ENCODE measurements around the gene CPT2. TPM values are rescaled to one million over a fixed set of nuclear protein-coding genes. Genes with fewer than 3 reads are reported as not detected.
"Not testable (repeated sequence)": the region's sequence is repeated elsewhere in the genome, so short reads cannot be mapped to it uniquely, and the experiment has no call there.

Gene CPT2
- total RNA-seq, 1 donor from 2014 or later, result 19.4 TPM

- intact Hi-C loops (cut with micrococcal nuclease), result no loop called here
Observed at GRCh38 chr1:53166366-53166765, 30.3 kb upstream of the CPT2 start.

GRCh38 chr1:53166912-53167311, 29.7 kb upstream of the CPT2 start:
- no peaks in the 10 kb centered on the region for H3K9me3 Mint-ChIP-seq
- no peak for DNase-seq (ENCODE audit: low spot score)
- intact Hi-C loops (cut with micrococcal nuclease), result no loop called here
- no peaks in the 10 kb centered on the region for H3K36me3 Mint-ChIP-seq (ENCODE audit: low read depth)
- H3K27ac Mint-ChIP-seq, result no peak overlapping the region
- H3K27me3 Mint-ChIP-seq (ENCODE audit: insufficient read depth), result peaks cover 24% of the 10 kb centered on the region
- no peaks in the 10 kb centered on the region for H3K4me1 Mint-ChIP-seq (ENCODE audit: low read depth)
- H3K4me3 Mint-ChIP-seq, result no peak overlapping the region

More at GRCh38 chr1:53166366-53166765, 30.3 kb upstream of the CPT2 start:
- H3K27ac Mint-ChIP-seq, result no peak overlapping the region
- no peaks in the 10 kb centered on the region for H3K4me1 Mint-ChIP-seq (ENCODE audit: low read depth)
- no peak overlapping the region for H3K4me3 Mint-ChIP-seq
- no peak for DNase-seq (ENCODE audit: low spot score)
- H3K36me3 Mint-ChIP-seq (ENCODE audit: low read depth), result no peaks in the 10 kb centered on the region
- no peaks in the 10 kb centered on the region for H3K9me3 Mint-ChIP-seq
- H3K27me3 Mint-ChIP-seq (ENCODE audit: insufficient read depth), result peaks cover 24% of the 10 kb centered on the region

- no peaks in the 10 kb centered on the region for H3K36me3 Mint-ChIP-seq (ENCODE audit: low read depth)
- intact Hi-C loops (cut with micrococcal nuclease), result no loop called here
Observed at GRCh38 chr1:53172426-53173128, 24.0 kb upstream of the CPT2 start.

GRCh38 chr1:53174971-53175913, 21.4 kb upstream of the CPT2 start:
- no peak for DNase-seq (ENCODE audit: low spot score)
- Mint-ChIP-seq H3K4me3 (no peak overlapping the region), H3K4me1 (ENCODE audit: low read depth) (no peaks in the 10 kb centered on the region), H3K27me3 (ENCODE audit: insufficient read depth) (peaks cover 8% of the 10 kb centered on the region), H3K9me3 (no peaks in the 10 kb centered on the region), H3K27ac (no peak overlapping the region), H3K36me3 (ENCODE audit: low read depth) (no peaks in the 10 kb centered on the region)
- intact Hi-C loops (cut with micrococcal nuclease), result no loop called here

More at GRCh38 chr1:53172426-53173128, 24.0 kb upstream of the CPT2 start:
- H3K4me3 Mint-ChIP-seq, result no peak overlapping the region
- H3K27me3 Mint-ChIP-seq (ENCODE audit: insufficient read depth), result peaks cover 6% of the 10 kb centered on the region
- no peaks in the 10 kb centered on the region for H3K4me1 Mint-ChIP-seq (ENCODE audit: low read depth)
- no peaks in the 10 kb centered on the region for H3K9me3 Mint-ChIP-seq
- H3K27ac Mint-ChIP-seq, result no peak overlapping the region
- no peak for DNase-seq (ENCODE audit: low spot score)

- no peaks in the 10 kb centered on the region for H3K9me3 Mint-ChIP-seq
- H3K4me3 Mint-ChIP-seq, result no peak overlapping the region
- DNase-seq (ENCODE audit: low spot score), result no peak
- no peaks in the 10 kb centered on the region for H3K4me1 Mint-ChIP-seq (ENCODE audit: low read depth)
- no peaks in the 10 kb centered on the region for H3K36me3 Mint-ChIP-seq (ENCODE audit: low read depth)
- no peak overlapping the region for H3K27ac Mint-ChIP-seq
- intact Hi-C loops (cut with micrococcal nuclease), result no loop called here
- H3K27me3 Mint-ChIP-seq (ENCODE audit: insufficient read depth), result peaks cover 12% of the 10 kb centered on the region
Observed at GRCh38 chr1:53176452-53177208, 20.0 kb upstream of the CPT2 start.

GRCh38 chr1:53180226-53180625, 16.4 kb upstream of the CPT2 start:
- no peaks in the 10 kb centered on the region for H3K9me3 Mint-ChIP-seq
- no peak for DNase-seq (ENCODE audit: low spot score)
- H3K27me3 Mint-ChIP-seq (ENCODE audit: insufficient read depth), result peaks cover 10% of the 10 kb centered on the region
- H3K36me3 Mint-ChIP-seq (ENCODE audit: low read depth), result no peaks in the 10 kb centered on the region
- H3K27ac Mint-ChIP-seq, result no peak overlapping the region
- intact Hi-C loops (cut with micrococcal nuclease), result loop anchor here (5.0 to 10.0 kb wide), 2 partner anchors 115 to 258 kb away; partner anchors contain the start of genes ECHDC2 and PODN
- no peak overlapping the region for H3K4me3 Mint-ChIP-seq
- H3K4me1 Mint-ChIP-seq (ENCODE audit: low read depth), result no peaks in the 10 kb centered on the region

- Mint-ChIP-seq H3K4me1 (ENCODE audit: low read depth) (no peaks in the 10 kb centered on the region), H3K36me3 (ENCODE audit: low read depth) (no peaks in the 10 kb centered on the region), H3K27ac (no peak overlapping the region), H3K9me3 (no peaks in the 10 kb centered on the region), H3K4me3 (no peak overlapping the region), H3K27me3 (ENCODE audit: insufficient read depth) (peaks cover 10% of the 10 kb centered on the region)
- DNase-seq (ENCODE audit: low spot score), result no peak
- intact Hi-C loops (cut with micrococcal nuclease), result loop anchor here (5.0 to 10.0 kb wide), 2 partner anchors 116 to 259 kb away; partner anchors contain the start of genes ECHDC2 and PODN
Observed at GRCh38 chr1:53180951-53181350, 15.7 kb upstream of the CPT2 start.

- no peak overlapping the region for H3K27ac Mint-ChIP-seq
- H3K9me3 Mint-ChIP-seq, result no peaks in the 10 kb centered on the region
- intact Hi-C loops (cut with micrococcal nuclease), result loop anchor here (1.0 to 10.0 kb wide), 4 partner anchors 117 to 481 kb away; partner anchors contain the start of genes ECHDC2 and PODN
- peaks cover 8% of the 10 kb centered on the region for H3K27me3 Mint-ChIP-seq (ENCODE audit: insufficient read depth)
- H3K4me1 Mint-ChIP-seq (ENCODE audit: low read depth), result no peaks in the 10 kb centered on the region
- peak; percentile 63 for DNase-seq (ENCODE audit: low spot score)
- no peaks in the 10 kb centered on the region for H3K36me3 Mint-ChIP-seq (ENCODE audit: low read depth)
- H3K4me3 Mint-ChIP-seq, result no peak overlapping the region
Observed at GRCh38 chr1:53182111-53182593, 14.5 kb upstream of the CPT2 start.

- H3K4me3 Mint-ChIP-seq, result no peak overlapping the region
- no peak overlapping the region for H3K27ac Mint-ChIP-seq
- H3K27me3 Mint-ChIP-seq (ENCODE audit: insufficient read depth), result peaks cover 12% of the 10 kb centered on the region
- DNase-seq (ENCODE audit: low spot score), result no peak
- H3K9me3 Mint-ChIP-seq, result no peaks in the 10 kb centered on the region
- H3K4me1 Mint-ChIP-seq (ENCODE audit: low read depth), result no peaks in the 10 kb centered on the region
- no peaks in the 10 kb centered on the region for H3K36me3 Mint-ChIP-seq (ENCODE audit: low read depth)
- intact Hi-C loops (cut with micrococcal nuclease), result loop anchor here (1.0 to 10.0 kb wide), 4 partner anchors 118 to 481 kb away; partner anchors contain the start of genes ECHDC2 and PODN
Observed at GRCh38 chr1:53182716-53183094, 13.9 kb upstream of the CPT2 start.

- peaks cover 10% of the 10 kb centered on the region for H3K27me3 Mint-ChIP-seq (ENCODE audit: insufficient read depth)
- no peak overlapping the region for H3K4me3 Mint-ChIP-seq
- H3K9me3 Mint-ChIP-seq, result no peaks in the 10 kb centered on the region
Observed at GRCh38 chr1:53183095-53183990, 13.3 kb upstream of the CPT2 start.

GRCh38 chr1:53185955-53186297, 10.7 kb upstream of the CPT2 start:
- not testable (repeated sequence) for H3K4me1 Mint-ChIP-seq (ENCODE audit: low read depth); H3K9me3 Mint-ChIP-seq; DNase-seq (ENCODE audit: low spot score); H3K27me3 Mint-ChIP-seq (ENCODE audit: insufficient read depth); H3K36me3 Mint-ChIP-seq (ENCODE audit: low read depth); H3K27ac Mint-ChIP-seq; H3K4me3 Mint-ChIP-seq
- intact Hi-C loops (cut with micrococcal nuclease), result loop anchor here (10.0 kb wide), 1 partner anchor 121 kb away; the partner anchor contains the start of gene PODN

More at GRCh38 chr1:53183095-53183990, 13.3 kb upstream of the CPT2 start:
- DNase-seq (ENCODE audit: low spot score), result no peak
- no peaks in the 10 kb centered on the region for H3K4me1 Mint-ChIP-seq (ENCODE audit: low read depth)
- no peaks in the 10 kb centered on the region for H3K36me3 Mint-ChIP-seq (ENCODE audit: low read depth)
- H3K27ac Mint-ChIP-seq, result no peak overlapping the region
- intact Hi-C loops (cut with micrococcal nuclease), result loop anchor here (5.0 to 10.0 kb wide), 2 partner anchors 119 to 261 kb away; partner anchors contain the start of genes ECHDC2 and PODN
